Measurements from ENCODE around the gene DIDO1.
"Not testable (repeated sequence)": the region's sequence is repeated elsewhere in the genome, so short reads cannot be mapped to it uniquely, and the experiment has no call there.

DIDO1 gene

GRCh38 chr20:62962221-62962879 is 36.0 kb upstream of the DIDO1 start:
- no peak for DNase-seq

- no peak for DNase-seq
These were observed 35.5 kb upstream of the DIDO1 start for GRCh38 chr20:62961799-62962198.

GRCh38 chr20:62961310-62961783 is 35.0 kb upstream of the DIDO1 start:
- DNase-seq: no peak

GRCh38 chr20:62960446-62961309 is 34.4 kb upstream of the DIDO1 start:
- DNase-seq: not testable (repeated sequence)

- DNase-seq: no peak
These were observed 33.7 kb upstream of the DIDO1 start for GRCh38 chr20:62959998-62960436.

GRCh38 chr20:62959101-62959971 is 33.0 kb upstream of the DIDO1 start:
- no peak for DNase-seq

GRCh38 chr20:62958388-62959100 is 32.2 kb upstream of the DIDO1 start:
- no peak for DNase-seq

GRCh38 chr20:62957136-62958117 is 31.1 kb upstream of the DIDO1 start:
- no peak for DNase-seq

- DNase-seq: no peak
These were observed 30.3 kb upstream of the DIDO1 start for GRCh38 chr20:62956387-62957135.

- no peak for DNase-seq
These were observed 29.4 kb upstream of the DIDO1 start for GRCh38 chr20:62955519-62956386.

GRCh38 chr20:62953839-62954703 is 27.8 kb upstream of the DIDO1 start:
- DNase-seq: peak; percentile 64

- DNase-seq: no peak
These were observed 26.9 kb upstream of the DIDO1 start for GRCh38 chr20:62952968-62953838.

GRCh38 chr20:62952373-62952967 is 26.2 kb upstream of the DIDO1 start, which contains the start of gene SLC17A9:
Gene SLC17A9 (plus strand): TSS chr20:62952709. CDS start chr20:62952831, 122 bp downstream.
- DNase-seq: peak; percentile 66

GRCh38 chr20:62951896-62952372 is 25.6 kb upstream of the DIDO1 start:
- no peak for DNase-seq

GRCh38 chr20:62951143-62951895 is 25.0 kb upstream of the DIDO1 start:
- no peak for DNase-seq

- no peak for DNase-seq
These were observed 24.4 kb upstream of the DIDO1 start for GRCh38 chr20:62950741-62951140.
